Smooth muscle cell (in vitro differentiated cells): Measurements from ENCODE around the gene ARTN. TPM values are rescaled to one million over a fixed set of nuclear protein-coding genes. Genes with fewer than 3 reads are reported as not detected.

ENCODE experiments used
- DNase-seq: peaks from one replicate; lab custom pipeline; 2025; ENCODE audit not compliant: unreplicated experiment; lab: John Stamatoyannopoulos, UW
- H2AFZ ChIP-seq: fragments of 200-600 bp; sonication (generic); 2 replicates; pipeline ENCODE4 v1.6.0; 2016; ENCODE audit warnings: antibody characterized with exemption, low read depth, mild to moderate bottlenecking
- H3F3A ChIP-seq: fragments of 200-600 bp; sonication (generic); 2 replicates; pipeline ENCODE4 v1.6.0; 2017; ENCODE audit warnings: antibody characterized with exemption, low read depth
- H3K27ac ChIP-seq: fragments of 200-600 bp; sonication (generic); 2 replicates; pipeline ENCODE4 v1.5.1; 2016; ENCODE audit warnings: low read depth, mild to moderate bottlenecking
- H3K27me3 ChIP-seq: fragments of 200-600 bp; sonication (generic); 2 replicates; pipeline ENCODE4 v1.6.1; 2016; ENCODE audit warnings: low read depth, mild to moderate bottlenecking
- H3K36me3 ChIP-seq: fragments of 200-600 bp; sonication (generic); 2 replicates; pipeline ENCODE4 v1.5.1; 2016; ENCODE audit warnings: low read depth
- H3K4me1 ChIP-seq: fragments of 200-600 bp; sonication (generic); 2 replicates; pipeline ENCODE4 v1.5.1; 2016; ENCODE audit warnings: low read depth
- H3K4me2 ChIP-seq: fragments of 200-600 bp; sonication (generic); 2 replicates; pipeline ENCODE4 v1.6.0; 2016; ENCODE audit warnings: mild to moderate bottlenecking
- H3K4me3 ChIP-seq: fragments of 200-600 bp; sonication (generic); 2 replicates; pipeline ENCODE4 v1.5.1; 2016; ENCODE audit warnings: mild to moderate bottlenecking
- H3K79me2 ChIP-seq: fragments of 200-600 bp; sonication (generic); 2 replicates; pipeline ENCODE4 v1.6.0; 2016; ENCODE audit warnings: low read depth, mild to moderate bottlenecking
- H3K9ac ChIP-seq: fragments of 200-600 bp; sonication (generic); 2 replicates; pipeline ENCODE4 v1.6.0; 2016; ENCODE audit warnings: low read depth
- H3K9me3 ChIP-seq: fragments of 200-600 bp; sonication (generic); replicated peaks from 2 replicates; pipeline ENCODE4 v1.5.1; 2016; ENCODE audit warnings: low read depth
- H4K20me1 ChIP-seq: fragments of 200-600 bp; sonication (generic); 2 replicates; pipeline ENCODE4 v1.6.0; 2016; ENCODE audit warnings: low read depth
- CTCF ChIP-seq: fragments of 200-600 bp; sonication (generic); IDR thresholded peaks from 2 replicates; pipeline ENCODE4 v1.5.1; 2017; ENCODE audit warnings: borderline replicate concordance, mild to moderate bottlenecking, antibody characterized with exemption; ENCODE audit not compliant: insufficient read depth, poor library complexity, severe bottlenecking
- WGBS: methylation state at CpG from one replicate; pipeline ENCODE4 v1.1.7; 2016; ENCODE audit warnings: low lambda C conversion rate; 5-methylcytosine and 5-hydroxymethylcytosine counted together
- polyA plus RNA-seq: library from polyadenylated mRNA; unstranded; fragments of >200 nt; fragmentation: Nextera tagmentation; extraction: Ambion mirVana; gene quantifications from 2 replicates; pipeline ENCODE4 v1.2.1, GENCODE V29; 2016
- total RNA-seq: library from RNA; depleted of rRNA; stranded (reverse); fragments of >200 nt; gene quantifications from 2 replicates; pipeline ENCODE4 v1.2.3, GENCODE V29; 2014

The ARTN gene
- total and polyA plus RNA-seq, 2 experiments from 2014 or later, result 0.27 to 0.36 TPM

- H3K79me2 ChIP-seq, result no peaks in the 10 kb centered on the region
- no peaks in the 10 kb centered on the region for H3F3A ChIP-seq
- no peak for TF ChIP-seq CTCF
- no peak overlapping the region for H2AFZ ChIP-seq
- H3K4me1 ChIP-seq, result no peaks in the 10 kb centered on the region
- peaks cover 22% of the 10 kb centered on the region for H4K20me1 ChIP-seq
- no peak overlapping the region for H3K9ac ChIP-seq
- no peaks in the 10 kb centered on the region for H3K27me3 ChIP-seq
- WGBS, result 92% methylated on average over 9 of the region's 9 CpGs
- no peak overlapping the region for H3K4me3 ChIP-seq
- H3K9me3 ChIP-seq, result no peaks in the 10 kb centered on the region
- H3K36me3 ChIP-seq, result no peaks in the 10 kb centered on the region
- no peak for DNase-seq
- H3K27ac ChIP-seq, result no peak overlapping the region
- no peak overlapping the region for H3K4me2 ChIP-seq
Measured at GRCh38 chr1:43958351-43959255, 25.0 kb downstream of the ARTN start.

- H4K20me1 ChIP-seq, result no peaks in the 10 kb centered on the region
- H3K9ac ChIP-seq, result no peak overlapping the region
- H2AFZ ChIP-seq, result no peak overlapping the region
- H3K4me3 ChIP-seq, result no peak overlapping the region
- no peaks in the 10 kb centered on the region for H3K36me3 ChIP-seq
- no peak overlapping the region for H3K4me2 ChIP-seq
- no peak overlapping the region for H3K27ac ChIP-seq
- H3K79me2 ChIP-seq, result no peaks in the 10 kb centered on the region
- WGBS, result 92% methylated on average over 7 of the region's 8 CpGs
- no peak for DNase-seq
- no peak for TF ChIP-seq CTCF
- no peaks in the 10 kb centered on the region for H3F3A ChIP-seq
- no peaks in the 10 kb centered on the region for H3K9me3 ChIP-seq
- no peaks in the 10 kb centered on the region for H3K27me3 ChIP-seq
- H3K4me1 ChIP-seq, result no peaks in the 10 kb centered on the region
Measured at GRCh38 chr1:43960798-43961197, 27.2 kb downstream of the ARTN start.

GRCh38 chr1:43961692-43962091 lies 28.1 kb downstream of the ARTN start:
- TF ChIP-seq CTCF, result no peak
- no peaks in the 10 kb centered on the region for H3K79me2 ChIP-seq
- no peaks in the 10 kb centered on the region for H3K27me3 ChIP-seq
- no peaks in the 10 kb centered on the region for H4K20me1 ChIP-seq
- no peak overlapping the region for H3K27ac ChIP-seq
- 93% methylated on average over 3 of the region's 3 CpGs for WGBS
- no peaks in the 10 kb centered on the region for H3K4me1 ChIP-seq
- no peaks in the 10 kb centered on the region for H3K36me3 ChIP-seq
- DNase-seq, result no peak
- H3F3A ChIP-seq, result no peaks in the 10 kb centered on the region
- no peak overlapping the region for H3K9ac ChIP-seq
- no peak overlapping the region for H3K4me2 ChIP-seq
- H3K4me3 ChIP-seq, result no peak overlapping the region
- H2AFZ ChIP-seq, result no peak overlapping the region
- H3K9me3 ChIP-seq, result no peaks in the 10 kb centered on the region

- TF ChIP-seq CTCF, result no peak
- H3K9me3 ChIP-seq, result no peaks in the 10 kb centered on the region
- DNase-seq, result no peak
- no peak overlapping the region for H3K4me2 ChIP-seq
- no peak overlapping the region for H3K27ac ChIP-seq
- no peaks in the 10 kb centered on the region for H3F3A ChIP-seq
- no peaks in the 10 kb centered on the region for H3K4me1 ChIP-seq
- H3K79me2 ChIP-seq, result no peaks in the 10 kb centered on the region
- H2AFZ ChIP-seq, result no peak overlapping the region
- 98% methylated on average over 2 of the region's 2 CpGs for WGBS
- no peak overlapping the region for H3K4me3 ChIP-seq
- no peaks in the 10 kb centered on the region for H3K27me3 ChIP-seq
- no peak overlapping the region for H3K9ac ChIP-seq
- no peaks in the 10 kb centered on the region for H4K20me1 ChIP-seq
- no peaks in the 10 kb centered on the region for H3K36me3 ChIP-seq
Measured at GRCh38 chr1:43962324-43962723, 28.7 kb downstream of the ARTN start.
